HT-29 (cell line): ENCODE data around the gene NPAS3. TPM values are rescaled to one million over a fixed set of nuclear protein-coding genes. Genes with fewer than 3 reads are reported as not detected.

Experiments
- DNase-seq: peaks from one replicate; pipeline ENCODE4 v3.0.0-alpha.2; 2015; ENCODE audit warnings: low spot score
- total RNA-seq: library from RNA; depleted of rRNA; stranded (reverse); fragments of >200 nt; shearing (Covaris generic); gene quantifications from 2 replicates; pipeline ENCODE4 v1.2.3, GENCODE V29; 2014

Gene NPAS3
- total RNA-seq, 1 experiment from 2014 or later, result not detected

- no peak for DNase-seq
These were observed 527.4 kb downstream of the NPAS3 start for GRCh38 chr14:33465846-33466700.

GRCh38 chr14:33467971-33468370 lies 529.3 kb downstream of the NPAS3 start:
- no peak for DNase-seq

DNA sequence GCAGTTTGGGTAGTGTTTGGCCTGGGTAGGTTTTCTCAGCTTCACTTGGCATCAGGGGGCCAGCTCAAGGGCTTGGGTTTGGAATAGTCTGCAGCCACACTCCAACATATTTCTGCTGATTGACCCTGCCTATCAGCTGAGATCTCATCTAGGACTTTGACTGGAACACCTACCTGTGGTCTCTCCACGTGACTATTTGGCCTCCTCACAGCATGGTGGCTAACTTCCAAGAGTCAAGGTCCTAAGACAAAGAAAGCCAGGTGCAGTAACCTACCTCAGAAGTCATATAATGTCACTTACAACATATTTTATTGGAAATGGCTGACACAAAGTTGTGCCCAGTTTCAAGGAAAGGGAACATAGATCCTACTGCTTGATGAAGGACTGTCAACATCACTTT lies 531.2 kb downstream of the NPAS3 start:
- DNase-seq, result no peak

DNA sequence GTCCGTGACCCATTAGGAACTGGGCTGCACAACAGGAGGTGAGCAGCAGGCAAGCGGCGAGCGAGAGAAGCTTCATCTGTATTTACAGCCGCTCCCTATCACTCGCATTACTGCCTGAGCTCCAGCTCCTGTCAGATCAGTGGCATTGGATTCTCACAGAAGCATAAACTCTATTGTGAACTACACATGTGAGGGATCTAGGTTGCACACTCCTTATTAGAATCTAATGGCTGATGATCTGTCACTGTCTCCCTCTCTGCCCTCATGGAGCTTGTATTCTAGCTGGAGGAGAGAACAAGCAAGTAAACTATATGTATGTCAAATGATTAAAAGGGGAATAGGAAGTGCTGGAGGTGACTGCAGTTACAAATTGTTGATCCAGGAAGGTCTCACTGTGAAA lies 533.1 kb downstream of the NPAS3 start:
- DNase-seq, result no peak

DNA sequence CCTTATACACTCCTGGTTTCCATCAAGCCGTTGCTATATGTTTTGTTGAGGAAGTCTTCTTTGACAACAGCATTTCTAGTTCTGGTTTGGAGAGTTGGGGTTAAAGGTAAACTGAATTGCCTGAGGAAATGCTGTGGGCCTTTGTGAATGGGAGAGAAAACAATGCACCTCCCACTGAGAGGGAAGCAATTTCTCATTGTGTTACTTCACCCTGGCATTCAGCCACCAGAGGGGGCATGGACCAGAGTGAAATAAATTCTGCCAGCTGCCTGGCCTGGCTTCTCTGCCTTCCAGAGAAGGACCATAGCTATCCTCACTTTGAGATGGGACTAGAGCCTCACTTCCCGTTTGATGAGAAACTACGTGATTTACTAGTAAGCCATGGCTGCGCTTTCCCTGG lies 536.9 kb downstream of the NPAS3 start:
- DNase-seq, result peak; percentile 38

GRCh38 chr14:33477797-33478196 lies 539.1 kb downstream of the NPAS3 start:
- no peak for DNase-seq

DNA sequence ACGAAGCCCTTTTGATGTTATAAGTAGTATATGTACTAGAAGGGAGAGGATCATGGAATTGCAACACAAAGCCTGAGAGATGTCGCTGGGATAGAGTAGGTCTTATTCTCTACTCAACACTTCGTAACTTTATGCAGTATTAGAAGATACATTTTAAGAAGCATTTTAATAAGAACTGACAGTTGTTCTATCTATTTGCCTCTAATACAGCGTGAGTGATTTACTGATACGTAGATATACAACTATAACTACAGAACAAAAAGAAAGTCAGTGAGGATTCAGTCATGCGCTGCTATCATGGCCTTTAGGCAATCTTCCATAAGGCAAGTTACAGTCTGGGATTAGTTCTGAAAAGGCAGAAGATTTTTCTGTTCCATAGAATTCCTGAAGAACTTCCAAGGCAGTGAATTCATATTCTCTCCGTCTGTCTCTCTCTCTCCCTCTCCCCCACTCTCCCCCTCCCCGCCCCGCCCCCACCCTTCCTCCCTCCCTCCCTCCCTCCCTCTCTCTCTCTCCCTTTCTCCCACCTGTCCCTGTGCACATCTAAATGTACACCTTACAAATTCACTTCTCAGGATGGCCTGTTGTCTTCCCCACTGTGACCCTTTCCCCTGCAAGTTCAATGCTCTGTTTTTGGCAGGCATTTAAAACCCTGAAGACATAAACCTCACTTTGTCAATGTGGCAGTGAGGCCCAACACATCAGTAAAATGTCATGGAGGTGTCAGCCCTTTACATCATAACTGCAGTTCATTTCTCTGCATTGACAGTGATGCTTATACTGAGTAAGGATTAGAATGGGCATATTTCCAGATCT lies 541.6 kb downstream of the NPAS3 start:
- no peak for DNase-seq

DNA sequence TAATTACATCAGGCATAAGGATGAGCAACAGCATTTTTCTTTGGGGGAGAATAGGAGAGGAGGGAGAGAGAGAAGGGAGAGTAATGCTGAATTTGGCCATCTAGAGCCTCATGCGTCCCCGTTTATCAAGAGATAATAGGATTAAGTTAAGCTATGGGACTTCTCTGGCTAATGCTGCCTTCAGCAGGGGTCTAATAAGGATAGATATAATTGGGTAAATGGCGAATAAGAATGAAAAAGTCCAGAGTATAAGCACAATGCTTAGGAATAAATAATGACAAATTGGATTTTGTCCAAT lies 542.2 kb downstream of the NPAS3 start:
- no peak for DNase-seq

GRCh38 chr14:33483110-33483509 lies 544.4 kb downstream of the NPAS3 start:
- DNase-seq, result no peak

DNA sequence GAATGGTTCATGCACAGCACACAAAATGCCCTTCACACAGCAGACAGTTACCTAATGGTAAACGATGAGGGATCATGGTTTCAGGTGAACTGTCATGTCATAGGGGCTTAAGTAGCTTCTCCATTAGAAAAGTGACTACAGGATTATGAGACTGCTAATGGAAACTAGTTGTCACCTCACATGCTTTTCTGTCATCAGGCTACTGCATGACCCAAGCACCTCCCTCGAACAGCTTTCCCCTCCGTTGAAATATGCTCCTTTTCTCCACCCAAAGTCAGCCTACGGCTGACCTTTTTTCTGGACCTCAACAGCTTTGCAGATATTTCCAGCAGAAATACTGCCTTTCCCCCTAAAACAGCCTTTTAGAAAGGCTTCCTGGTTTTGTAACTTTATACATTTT lies 544.9 kb downstream of the NPAS3 start:
- DNase-seq, result no peak

DNA sequence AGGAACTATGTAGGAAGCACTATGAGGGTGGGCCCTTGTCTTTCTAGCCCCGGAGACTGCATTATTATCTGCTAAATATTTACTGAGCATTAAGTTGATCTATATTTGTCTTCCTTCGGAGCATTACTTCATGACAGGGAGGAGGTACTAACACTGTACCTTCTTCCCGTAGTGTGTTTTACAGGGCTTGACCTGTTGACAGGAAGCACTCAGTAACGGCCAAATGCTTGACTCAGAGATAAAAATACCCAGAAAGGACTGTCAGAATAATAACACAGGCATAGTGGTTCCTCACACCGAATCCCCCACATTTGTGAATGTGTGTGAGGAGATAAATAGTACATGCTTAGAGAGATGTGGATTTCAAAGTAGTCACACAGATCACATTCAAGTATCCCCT lies 545.6 kb downstream of the NPAS3 start:
- no peak for DNase-seq

- DNase-seq, result no peak
These were observed 547.7 kb downstream of the NPAS3 start for GRCh38 chr14:33486332-33486890.

GRCh38 chr14:33488582-33488981 lies 549.9 kb downstream of the NPAS3 start:
- DNase-seq, result no peak

- no peak for DNase-seq
These were observed 551.9 kb downstream of the NPAS3 start for GRCh38 chr14:33490555-33490954.

- no peak for DNase-seq
These were observed 552.4 kb downstream of the NPAS3 start for GRCh38 chr14:33491112-33491511.

DNA sequence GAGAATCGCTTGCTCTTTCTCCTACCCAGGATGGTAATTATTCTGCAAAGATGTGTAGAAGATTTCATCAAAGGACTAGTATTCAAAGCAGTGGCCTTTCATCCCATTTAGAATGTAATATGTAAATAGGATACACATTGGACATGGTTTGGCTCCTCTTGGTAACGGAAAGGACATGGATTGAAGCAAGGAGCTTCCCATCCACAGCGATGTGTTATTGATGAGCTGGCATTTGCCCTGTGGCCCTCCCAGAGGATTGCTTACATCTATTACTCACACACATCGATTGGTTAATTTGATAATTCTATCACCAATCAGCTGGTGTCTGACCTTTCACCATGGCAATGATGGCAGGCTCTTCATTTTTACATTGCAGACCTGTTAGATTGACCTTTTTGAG lies 553.8 kb downstream of the NPAS3 start:
- DNase-seq, result no peak

DNA sequence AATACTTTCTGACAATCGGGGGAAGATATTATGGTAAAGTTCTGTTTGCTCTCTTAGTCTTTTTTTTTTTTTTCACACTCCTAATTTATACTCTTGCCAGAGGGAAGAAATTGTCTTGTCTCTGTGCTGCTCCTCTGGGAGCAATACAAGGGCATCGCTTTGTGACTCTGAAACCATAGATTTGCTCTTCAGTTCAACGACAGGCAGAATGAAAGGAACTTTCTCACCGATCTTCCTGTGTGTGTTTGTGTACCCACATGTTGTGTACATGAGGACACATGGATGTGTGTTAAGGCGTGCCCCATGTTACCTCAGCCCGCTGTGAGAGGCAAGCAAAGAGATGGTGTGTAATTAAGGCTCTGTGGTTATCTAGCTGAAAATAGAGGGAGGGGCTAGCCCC lies 554.6 kb downstream of the NPAS3 start:
- no peak for DNase-seq

- no peak for DNase-seq
These were observed 555.3 kb downstream of the NPAS3 start for GRCh38 chr14:33493990-33494389.

DNA sequence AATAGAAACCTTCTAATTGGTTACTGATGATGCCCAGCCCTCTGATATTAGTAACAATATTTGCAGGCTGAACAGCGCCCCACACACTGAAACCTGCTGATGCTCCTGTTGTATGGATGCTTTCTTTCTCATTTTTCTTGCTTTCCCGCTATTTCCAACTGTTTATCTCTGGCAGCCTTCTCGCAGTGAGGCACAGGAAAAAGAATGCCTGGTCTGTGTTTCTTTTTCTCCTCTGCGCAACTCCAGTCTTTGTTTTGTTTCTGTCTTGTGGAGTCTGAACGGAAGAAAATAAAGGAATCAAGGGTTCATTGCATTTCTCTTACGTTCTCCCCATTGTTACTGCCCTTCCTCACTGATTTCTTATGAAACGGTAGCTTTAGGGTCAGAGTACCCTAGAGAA lies 561.0 kb downstream of the NPAS3 start:
- no peak for DNase-seq

DNA sequence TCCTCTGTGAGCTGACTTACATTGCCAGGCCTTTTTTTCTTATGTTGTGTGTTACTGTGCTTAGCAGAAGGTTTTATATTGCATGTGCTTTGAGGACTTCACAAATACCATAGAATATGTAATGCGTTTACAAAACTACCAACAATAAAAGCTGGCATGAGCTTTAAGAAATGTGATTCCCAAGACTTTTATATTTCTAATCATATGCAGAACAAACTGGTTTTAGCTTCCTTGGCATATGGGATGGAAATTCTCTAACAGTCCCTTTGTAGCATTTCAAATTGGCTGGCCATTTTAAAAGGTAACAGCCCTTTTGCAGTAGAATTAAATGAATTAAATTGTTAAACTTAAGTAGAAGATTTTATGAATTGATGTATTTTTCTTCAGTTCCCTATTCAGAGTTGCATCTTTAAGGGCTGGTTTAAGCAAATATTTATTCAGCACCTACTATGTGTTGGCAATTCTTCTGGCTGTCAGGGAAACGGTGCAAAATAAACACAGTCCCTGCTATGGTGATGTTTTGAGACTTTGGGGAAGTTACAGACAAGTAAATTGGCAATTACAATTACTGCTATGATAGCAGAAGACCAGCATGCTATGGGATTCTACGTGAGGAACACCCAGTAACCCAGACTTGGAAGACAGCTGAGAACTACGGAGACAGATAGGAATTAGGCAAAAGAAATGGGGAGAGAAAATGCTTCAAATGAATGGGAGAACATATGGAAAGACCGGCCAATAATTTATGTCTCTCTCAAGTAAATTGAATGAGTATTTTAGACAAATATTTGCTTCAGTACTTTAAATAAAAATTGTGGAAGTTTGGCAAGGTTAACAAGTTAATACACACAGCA lies 565.8 kb downstream of the NPAS3 start:
- DNase-seq, result no peak

- no peak for DNase-seq
These were observed 566.7 kb downstream of the NPAS3 start for GRCh38 chr14:33505266-33505962.
